KOPT-K1 (cell line): ENCODE results near the gene TUBA1C.

Experiments
- H3K27ac ChIP-seq: fragments of 200-600 bp; sonication (generic); 2 replicates; pipeline ENCODE4 v1.5.1; 2016; ENCODE audit warnings: antibody characterized with exemption, mild to moderate bottlenecking, low read depth, low read length; ENCODE audit not compliant: poor library complexity, severe bottlenecking
- H3K36me3 ChIP-seq: fragments of 200-600 bp; sonication (generic); 2 replicates; pipeline ENCODE4 v1.5.1; 2017; ENCODE audit warnings: antibody characterized with exemption, mild to moderate bottlenecking, low read length, moderate library complexity; ENCODE audit not compliant: insufficient read depth
- H3K9me3 ChIP-seq: fragments of 200-600 bp; sonication (generic); 2 replicates; pipeline ENCODE4 v1.5.1; 2017; ENCODE audit warnings: antibody characterized with exemption, low read length, mild to moderate bottlenecking; ENCODE audit not compliant: insufficient read depth, poor library complexity, severe bottlenecking

The TUBA1C gene

GRCh38 chr12:49288922-49289555 is 24.2 kb downstream of the TUBA1C start:
- Histone ChIP-seq H3K9me3 (no peaks in the 10 kb centered on the region), H3K27ac (no peak overlapping the region), H3K36me3 (no peaks in the 10 kb centered on the region)

- Histone ChIP-seq H3K9me3 (no peaks in the 10 kb centered on the region), H3K36me3 (no peaks in the 10 kb centered on the region), H3K27ac (no peak overlapping the region)
These were observed 27.8 kb downstream of the TUBA1C start for GRCh38 chr12:49292729-49293055.

GRCh38 chr12:49293056-49293956 is 28.4 kb downstream of the TUBA1C start:
- Histone ChIP-seq H3K27ac (no peak overlapping the region), H3K9me3 (no peaks in the 10 kb centered on the region), H3K36me3 (no peaks in the 10 kb centered on the region)

DNA sequence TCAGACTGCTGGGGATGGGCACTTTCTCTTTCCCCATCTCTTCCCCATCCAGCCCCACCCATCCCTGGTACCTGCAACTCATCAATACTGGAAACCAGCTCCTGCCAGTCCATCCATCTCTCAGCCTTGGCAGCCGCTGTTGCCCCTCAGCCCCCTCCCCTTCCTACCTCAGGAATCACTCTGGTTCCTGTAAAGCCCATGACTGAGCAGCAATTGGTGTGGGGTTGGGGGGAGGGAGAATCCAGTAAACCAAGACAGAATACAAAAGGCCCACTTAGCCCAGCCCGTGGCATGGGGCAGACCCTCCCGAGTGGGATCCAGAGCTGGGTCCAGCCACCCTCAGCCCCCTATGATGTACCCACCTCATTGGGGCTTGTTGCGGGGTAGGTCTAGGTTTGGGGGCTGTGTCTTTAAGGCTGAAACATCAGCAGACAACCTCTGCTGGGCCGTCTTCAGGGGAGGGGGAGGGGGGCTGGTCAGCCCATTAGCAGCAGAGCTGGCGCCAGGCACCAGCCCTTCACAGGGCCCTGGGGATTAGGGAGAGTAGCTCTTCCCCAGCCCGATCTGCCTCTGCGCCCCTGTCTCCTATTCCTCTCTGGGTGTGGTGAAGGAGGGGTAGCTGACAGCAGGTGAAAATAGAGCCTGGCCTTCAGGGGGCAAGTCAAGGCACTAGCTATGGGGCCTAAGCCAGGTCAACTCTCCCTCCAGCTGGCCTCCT is 29.4 kb downstream of the TUBA1C start:
- H3K27ac ChIP-seq = no peak overlapping the region
- no peaks in the 10 kb centered on the region for H3K36me3 ChIP-seq
- H3K9me3 ChIP-seq = no peaks in the 10 kb centered on the region

DNA sequence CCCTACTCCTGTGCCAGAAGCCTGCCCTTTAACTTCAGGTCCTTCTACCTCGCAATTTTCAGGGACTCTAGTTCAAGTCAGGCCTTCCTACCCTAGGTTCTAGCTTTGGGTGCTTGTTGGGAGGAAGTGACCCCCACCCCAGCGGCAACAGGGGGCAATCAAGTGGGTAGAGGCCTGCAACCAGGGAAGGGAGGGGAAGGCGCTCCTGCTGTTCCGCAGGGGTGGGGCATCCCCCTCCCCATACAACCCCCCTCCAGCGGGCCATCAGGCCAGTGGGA is 29.9 kb downstream of the TUBA1C start:
- Histone ChIP-seq H3K9me3 (no peaks in the 10 kb centered on the region), H3K36me3 (no peaks in the 10 kb centered on the region), H3K27ac (no peak overlapping the region)

- Histone ChIP-seq H3K27ac (no peak within 1 kb of the TSS), H3K36me3 (no peaks in the 10 kb centered on the region), H3K9me3 (no peaks in the 10 kb centered on the region)
These were observed 30.4 kb downstream of the TUBA1C start, which contains the start of gene PRPH for GRCh38 chr12:49295082-49295936. PRPH (plus strand) TSS chr12:49295147; CDS start chr12:49295201, 54 bp downstream.

GRCh38 chr12:49296034-49296835 is 31.4 kb downstream of the TUBA1C start:
- H3K27ac ChIP-seq = no peak overlapping the region
- H3K9me3 ChIP-seq = no peaks in the 10 kb centered on the region

DNA sequence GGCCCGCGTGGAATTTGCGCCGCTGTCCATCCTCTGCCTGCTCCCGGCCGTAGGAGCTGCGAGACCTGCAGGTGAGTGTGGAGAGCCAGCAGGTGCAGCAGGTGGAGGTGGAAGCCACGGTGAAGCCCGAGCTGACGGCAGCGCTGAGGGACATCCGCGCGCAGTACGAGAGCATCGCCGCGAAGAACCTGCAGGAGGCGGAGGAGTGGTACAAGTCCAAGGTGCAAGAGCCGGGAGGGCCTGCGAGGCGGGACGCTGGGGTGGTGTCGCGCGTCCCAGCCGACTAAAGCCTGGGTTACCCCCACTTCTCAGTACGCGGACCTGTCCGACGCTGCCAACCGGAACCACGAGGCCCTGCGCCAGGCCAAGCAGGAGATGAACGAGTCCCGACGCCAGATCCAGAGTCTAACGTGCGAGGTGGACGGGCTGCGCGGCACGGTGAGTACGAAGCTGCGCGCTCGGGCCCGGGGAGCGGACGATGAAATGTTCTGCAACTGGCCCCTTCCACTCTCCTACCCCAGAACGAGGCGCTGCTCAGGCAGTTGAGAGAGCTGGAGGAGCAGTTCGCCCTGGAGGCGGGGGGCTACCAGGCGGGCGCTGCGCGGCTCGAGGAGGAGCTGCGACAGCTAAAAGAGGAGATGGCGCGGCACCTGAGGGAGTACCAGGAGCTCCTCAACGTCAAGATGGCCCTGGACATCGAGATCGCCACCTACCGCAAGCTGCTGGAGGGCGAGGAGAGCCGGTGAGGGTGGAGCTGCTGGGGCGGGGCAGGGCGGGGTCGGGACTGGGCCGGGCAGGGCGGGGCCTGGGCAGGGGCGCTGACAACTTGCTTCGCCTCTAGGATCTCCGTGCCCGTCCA is 32.2 kb downstream of the TUBA1C start:
- H3K36me3 ChIP-seq = no peaks in the 10 kb centered on the region
- no peak overlapping the region for H3K27ac ChIP-seq
- H3K9me3 ChIP-seq = no peaks in the 10 kb centered on the region

More at GRCh38 chr12:49296034-49296835, 31.4 kb downstream of the TUBA1C start:
- H3K36me3 ChIP-seq = no peaks in the 10 kb centered on the region

GRCh38 chr12:49297695-49298060 is 32.8 kb downstream of the TUBA1C start:
- H3K27ac ChIP-seq = no peak overlapping the region
- H3K36me3 ChIP-seq = no peaks in the 10 kb centered on the region
- H3K9me3 ChIP-seq = no peaks in the 10 kb centered on the region

DNA sequence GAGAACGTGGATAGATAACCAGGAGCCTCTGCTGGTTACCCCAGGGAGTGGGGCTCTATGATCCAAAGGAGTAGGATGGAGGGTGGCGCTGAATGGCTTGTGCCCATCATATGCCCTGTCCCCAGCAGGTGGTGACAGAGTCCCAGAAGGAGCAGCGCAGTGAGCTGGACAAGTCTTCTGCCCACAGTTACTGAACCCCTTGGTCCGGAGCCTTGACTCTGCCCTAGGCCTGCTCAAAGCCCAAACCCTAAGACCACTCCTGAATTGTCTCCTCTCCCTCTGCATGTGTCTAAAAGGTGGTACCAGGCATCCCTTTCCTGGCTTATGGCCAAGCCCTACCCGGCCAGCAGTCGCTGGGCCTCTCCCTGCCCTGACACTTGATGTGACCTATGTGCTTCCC is 33.3 kb downstream of the TUBA1C start:
- H3K9me3 ChIP-seq = no peaks in the 10 kb centered on the region
- H3K27ac ChIP-seq = no peak overlapping the region
- H3K36me3 ChIP-seq = no peaks in the 10 kb centered on the region

- H3K27ac ChIP-seq = no peak overlapping the region
These were observed 36.9 kb downstream of the TUBA1C start for GRCh38 chr12:49301760-49302159.

DNA sequence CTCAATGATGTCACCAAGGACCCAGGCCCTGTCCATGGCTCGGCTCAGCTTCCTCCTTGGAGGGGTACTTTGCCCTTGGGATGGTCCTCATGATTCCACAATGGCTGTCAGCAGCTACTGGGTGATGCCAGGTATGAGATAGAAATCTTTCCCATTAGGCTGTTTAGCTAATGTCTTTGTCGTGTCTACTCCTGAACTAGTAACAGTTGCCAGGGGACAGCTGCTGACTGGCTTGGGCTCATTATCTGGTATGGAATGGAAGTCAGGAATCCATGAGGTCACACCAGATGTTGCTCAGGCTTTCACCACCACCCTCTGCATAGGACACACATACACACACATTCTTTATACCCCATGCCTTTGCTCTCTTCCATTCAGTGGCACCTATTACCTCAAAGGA is 39.3 kb downstream of the TUBA1C start:
- Histone ChIP-seq H3K36me3 (no peaks in the 10 kb centered on the region), H3K9me3 (no peaks in the 10 kb centered on the region), H3K27ac (no peak overlapping the region)

More at GRCh38 chr12:49301760-49302159, 36.9 kb downstream of the TUBA1C start:
- Histone ChIP-seq H3K9me3 (no peaks in the 10 kb centered on the region), H3K36me3 (no peaks in the 10 kb centered on the region)

DNA sequence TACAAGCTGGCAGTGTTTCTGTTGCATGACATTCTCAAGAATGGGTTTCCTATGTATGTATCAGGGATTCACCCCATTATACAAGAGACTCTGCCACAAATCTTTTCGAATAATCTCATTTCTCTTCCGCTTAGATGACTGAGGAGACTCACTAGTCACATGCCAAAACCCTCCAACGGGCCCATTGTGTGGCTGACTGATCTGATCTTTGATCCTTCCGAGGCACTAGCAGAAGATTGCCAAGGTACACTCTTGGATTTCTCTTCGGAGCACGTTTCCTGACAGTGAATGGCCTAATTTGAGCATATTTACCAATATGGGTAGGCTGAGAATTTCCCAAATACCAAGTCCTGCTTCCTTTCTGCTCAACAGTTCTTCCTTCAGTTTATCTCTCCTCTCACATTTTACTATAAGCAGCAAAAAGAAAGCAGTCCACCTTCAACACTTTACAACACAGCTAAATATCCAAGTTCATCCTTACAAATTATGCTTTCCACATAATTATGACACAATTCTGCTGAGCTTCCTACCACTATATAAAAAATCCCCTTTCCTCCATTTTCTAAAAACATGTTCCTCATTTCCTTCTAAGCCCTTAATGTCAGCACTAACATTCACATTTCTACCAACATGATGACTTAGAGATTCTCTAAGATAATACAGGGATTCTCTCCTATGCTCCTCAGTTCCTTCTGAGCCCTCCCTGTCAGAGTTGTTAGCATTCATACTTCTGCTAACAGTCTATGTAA is 41.1 kb downstream of the TUBA1C start:
- Histone ChIP-seq H3K27ac (no peak overlapping the region), H3K9me3 (no peaks in the 10 kb centered on the region), H3K36me3 (no peaks in the 10 kb centered on the region)
